T-helper 17 cell (primary cell): ENCODE data around the gene TCERG1. TPM values are rescaled to one million over a fixed set of nuclear protein-coding genes. Genes with fewer than 3 reads are reported as not detected.
"Not testable (repeated sequence)": the region's sequence is repeated elsewhere in the genome, so short reads cannot be mapped to it uniquely, and the experiment has no call there.

Experiments
- ATAC-seq: fragments of 150-1000 bp; cut with Tn5 transposase; 2 replicates; pipeline ENCODE4 v1.10.0; 2021; ENCODE audit warnings: mild to moderate bottlenecking, moderate library complexity
- DNase-seq, 3 donors: peaks; one replicate each; pipeline versions ENCODE4 v3.0.0 to v3.0.0-alpha.2; 2020 to 2021
- H3K9me3 ChIP-seq: one replicate; pipeline ENCODE4 v1.7.0; 2013; ENCODE audit warnings: low read length, mild to moderate bottlenecking; ENCODE audit not compliant: control insufficient read depth, poor library complexity, severe bottlenecking
- H3K27ac Mint-ChIP-seq: one replicate; pipeline ENCODE4 v1.8.0; 2022; ENCODE audit warnings: mild to moderate bottlenecking, moderate library complexity, mixed read lengths
- H3K27me3 Mint-ChIP-seq: one replicate; pipeline ENCODE4 v1.8.0; 2022; ENCODE audit warnings: mixed read lengths
- H3K36me3 Mint-ChIP-seq: one replicate; pipeline ENCODE4 v1.8.0; 2022; ENCODE audit warnings: low read depth, mixed read lengths
- H3K4me1 Mint-ChIP-seq: one replicate; pipeline ENCODE4 v1.8.0; 2022; ENCODE audit warnings: mild to moderate bottlenecking, mixed read lengths
- H3K4me3 Mint-ChIP-seq: one replicate; pipeline ENCODE4 v1.8.0; 2022; ENCODE audit warnings: mild to moderate bottlenecking, moderate library complexity, mixed read lengths
- total RNA-seq, 4 donors: library from RNA in 2 of 4; stranded (reverse) in 2 of 4; gene quantifications; one replicate each; pipeline ENCODE4 v1.2.3 and lab custom pipeline; 2022 to 2026

Gene TCERG1
- total RNA-seq, 2 donors from 2014 or later: 84.6 to 98.1 TPM

DNA sequence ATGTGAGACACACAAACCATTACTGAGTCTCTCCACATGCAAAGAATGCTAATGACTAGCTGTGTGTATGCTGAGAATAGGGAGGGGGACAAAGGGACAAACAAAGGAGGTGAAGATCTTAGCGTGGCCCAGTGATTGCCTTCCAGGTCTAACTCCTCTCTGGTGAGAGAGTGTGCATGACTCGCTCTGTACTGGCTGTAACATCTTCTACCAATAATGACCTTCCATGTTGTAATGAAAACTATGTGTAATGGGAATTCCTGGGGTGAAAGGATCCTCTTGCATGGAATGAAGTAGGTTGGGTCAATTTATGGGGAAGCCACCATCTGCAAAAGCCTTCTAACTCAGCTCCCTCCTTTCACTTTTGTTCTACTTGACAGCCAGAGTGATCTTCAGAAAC is 93.3 kb downstream of the TCERG1 start:
- DNase-seq (no peak), ATAC-seq (no peak)
- Mint-ChIP-seq H3K36me3 (no peaks in the 10 kb centered on the region), H3K4me1 (peaks cover 5% of the 10 kb centered on the region), H3K4me3 (no peak overlapping the region), H3K27ac (no peak overlapping the region), H3K27me3 (peaks cover 12% of the 10 kb centered on the region)
- no peaks in the 10 kb centered on the region for H3K9me3 ChIP-seq

DNA sequence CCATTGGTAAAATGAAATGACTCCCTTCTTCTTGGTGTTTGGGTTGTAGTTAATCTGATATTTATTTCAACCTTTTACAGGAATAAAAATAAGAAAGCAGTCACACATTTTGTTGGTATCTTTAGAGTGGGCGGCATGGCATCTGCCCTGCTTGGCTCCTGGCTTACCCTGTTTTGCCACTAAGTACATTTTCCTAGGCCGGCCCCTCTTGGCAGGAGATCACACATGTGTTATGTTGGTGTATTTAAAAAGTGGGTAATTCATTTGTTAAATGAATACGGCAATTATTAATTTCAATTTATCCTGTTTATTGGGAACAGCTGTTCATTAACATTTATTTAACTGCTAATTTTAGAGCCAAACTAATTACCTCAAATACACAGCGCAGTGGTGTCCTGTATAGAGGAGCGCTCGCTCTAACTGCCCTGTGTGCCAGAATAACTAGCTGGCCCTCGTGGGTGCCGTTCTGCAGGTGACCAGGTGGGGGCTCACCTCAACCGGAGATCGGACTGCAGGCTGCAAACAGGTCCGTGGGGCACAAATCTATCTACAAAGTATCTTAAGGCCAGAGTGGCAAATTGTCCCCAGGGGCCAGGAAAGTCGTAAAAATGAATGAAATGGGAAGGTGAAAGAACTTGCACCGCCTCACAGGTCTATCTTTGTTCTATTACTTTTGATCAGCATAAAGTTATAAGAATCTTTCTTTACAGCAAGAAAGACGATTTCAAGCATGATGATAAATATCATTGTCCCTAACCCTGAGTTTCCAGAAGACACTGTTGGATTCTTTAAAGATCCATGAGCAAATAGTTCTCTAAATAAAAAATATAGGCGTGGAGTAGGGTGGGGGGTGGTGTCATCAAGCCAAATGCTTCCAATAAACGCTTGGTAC is 95.1 kb downstream of the TCERG1 start:
- DNase-seq (peak; percentile 40 to 62 (median 46)), ATAC-seq (peak; percentile 93)
- no peaks in the 10 kb centered on the region for H3K9me3 ChIP-seq
- no peaks in the 10 kb centered on the region for H3K36me3 Mint-ChIP-seq
- peaks cover 2% of the 10 kb centered on the region for H3K4me1 Mint-ChIP-seq
- H3K27me3 Mint-ChIP-seq: peaks cover 5% of the 10 kb centered on the region
- H3K27ac Mint-ChIP-seq: no peak overlapping the region
- peak overlapping the region; percentile 15 for H3K4me3 Mint-ChIP-seq

- H3K9me3 ChIP-seq: no peaks in the 10 kb centered on the region
- Mint-ChIP-seq H3K4me3 (no peak overlapping the region), H3K36me3 (no peaks in the 10 kb centered on the region), H3K4me1 (peaks cover 2% of the 10 kb centered on the region), H3K27me3 (peaks cover 10% of the 10 kb centered on the region), H3K27ac (no peak overlapping the region)
- DNase-seq (no peak), ATAC-seq (no peak)
Observed at GRCh38 chr5:146544232-146544631, 97.1 kb downstream of the TCERG1 start.

DNA sequence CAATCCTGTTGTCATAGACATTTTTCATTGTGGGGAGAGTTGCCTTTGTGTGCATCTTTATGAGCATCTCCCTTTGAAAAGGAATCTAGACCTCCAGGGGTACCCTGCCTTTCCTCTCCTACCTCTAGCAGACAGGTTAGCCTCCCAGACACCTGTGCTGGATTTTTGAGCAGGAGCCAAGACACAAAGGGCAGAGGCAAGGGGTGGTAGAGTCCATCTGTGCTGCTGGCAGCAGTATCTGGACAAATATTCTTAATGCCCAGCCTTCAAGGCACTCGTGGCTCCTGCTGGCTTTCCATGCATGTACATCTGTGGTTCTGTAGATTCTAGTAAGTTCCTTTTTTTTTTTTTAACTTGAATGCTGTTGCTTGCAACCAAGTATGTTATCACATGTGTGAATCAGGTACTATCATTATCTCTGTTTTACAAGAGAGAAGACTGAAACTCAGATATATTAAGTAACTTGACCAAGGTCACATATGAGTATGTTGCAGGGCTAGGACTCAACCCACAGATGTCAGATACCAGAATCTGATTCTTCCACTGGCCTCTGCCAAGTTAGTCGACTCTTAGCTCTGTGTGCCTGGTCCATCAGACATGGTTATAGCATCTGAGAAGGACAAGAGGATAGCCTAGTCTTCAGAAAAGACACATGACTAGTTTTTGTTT is 101.8 kb downstream of the TCERG1 start:
- Mint-ChIP-seq H3K4me1 (no peaks in the 10 kb centered on the region), H3K27ac (no peak overlapping the region), H3K36me3 (no peaks in the 10 kb centered on the region), H3K27me3 (peaks cover 26% of the 10 kb centered on the region), H3K4me3 (no peak overlapping the region)
- DNase-seq (no peak), ATAC-seq (no peak)
- H3K9me3 ChIP-seq: no peaks in the 10 kb centered on the region

DNA sequence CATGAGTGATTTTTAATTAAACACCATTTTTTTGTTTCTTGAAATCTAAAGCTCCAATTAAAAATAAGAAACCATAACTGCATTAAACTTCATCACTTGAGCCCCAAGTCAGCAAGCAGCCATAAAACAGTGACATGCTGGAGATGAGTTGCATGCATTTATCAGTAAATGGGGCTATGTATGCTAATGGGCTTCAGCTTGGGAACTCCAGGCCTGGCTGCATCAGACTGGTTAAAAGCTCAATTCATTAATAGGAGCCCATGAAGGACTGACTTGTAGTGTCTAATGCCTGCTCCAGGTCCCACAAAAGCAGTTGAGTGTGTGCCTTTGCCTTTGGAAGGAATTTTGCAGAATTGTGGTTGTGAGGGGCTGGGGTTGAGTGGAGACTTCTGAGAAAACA is 102.5 kb downstream of the TCERG1 start:
- no peak overlapping the region for H3K27ac Mint-ChIP-seq
- no peaks in the 10 kb centered on the region for H3K36me3 Mint-ChIP-seq
- ATAC-seq: no peak
- H3K9me3 ChIP-seq: no peaks in the 10 kb centered on the region
- H3K4me1 Mint-ChIP-seq: no peaks in the 10 kb centered on the region
- no peak overlapping the region for H3K4me3 Mint-ChIP-seq
- H3K27me3 Mint-ChIP-seq: peaks cover 33% of the 10 kb centered on the region
- no peak for DNase-seq

DNA sequence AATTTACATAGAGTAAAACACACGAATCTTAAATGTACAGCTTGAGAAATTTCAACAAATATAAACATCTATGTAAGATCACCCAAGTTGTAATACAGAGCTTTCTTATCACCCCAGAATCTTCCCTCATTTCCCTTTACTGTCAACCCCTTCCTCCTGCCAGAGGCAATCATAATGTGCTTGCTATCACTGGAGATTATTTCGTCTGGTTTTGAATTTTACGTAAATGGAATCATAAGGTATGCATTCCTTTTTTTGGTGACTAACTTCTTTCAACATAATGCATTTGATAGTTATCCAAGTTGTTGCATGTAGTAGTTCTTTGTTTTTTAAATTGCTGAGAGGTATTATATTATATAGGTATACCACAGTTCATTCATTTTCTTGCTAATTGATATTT is 106.3 kb downstream of the TCERG1 start:
- H3K4me1 Mint-ChIP-seq: no peaks in the 10 kb centered on the region
- H3K27ac Mint-ChIP-seq: no peak overlapping the region
- no peaks in the 10 kb centered on the region for H3K36me3 Mint-ChIP-seq
- H3K4me3 Mint-ChIP-seq: no peak overlapping the region
- ATAC-seq: no peak
- H3K27me3 Mint-ChIP-seq: peaks cover 48% of the 10 kb centered on the region
- no peaks in the 10 kb centered on the region for H3K9me3 ChIP-seq
- DNase-seq: no peak

- not testable (repeated sequence) for ATAC-seq, H3K4me3 Mint-ChIP-seq, DNase-seq, H3K27ac Mint-ChIP-seq, H3K4me1 Mint-ChIP-seq, H3K9me3 ChIP-seq, H3K36me3 Mint-ChIP-seq
- H3K27me3 Mint-ChIP-seq: peaks cover 26% of the 10 kb centered on the region
Observed at GRCh38 chr5:146556884-146557283, 109.8 kb downstream of the TCERG1 start.

- no peak for DNase-seq
- H3K36me3 Mint-ChIP-seq: no peaks in the 10 kb centered on the region
- no peaks in the 10 kb centered on the region for H3K4me1 Mint-ChIP-seq
- H3K27ac Mint-ChIP-seq: no peak overlapping the region
- ATAC-seq: no peak
- H3K9me3 ChIP-seq: no peaks in the 10 kb centered on the region
- peaks cover 27% of the 10 kb centered on the region for H3K27me3 Mint-ChIP-seq
- no peak overlapping the region for H3K4me3 Mint-ChIP-seq
Observed at GRCh38 chr5:146560205-146560812, 113.2 kb downstream of the TCERG1 start.

Other genes starting within 250 kb of the TCERG1 start
- gene RBM27, start 243.7 kb upstream of the TCERG1 start, total RNA-seq: 10 to 100 TPM; 21.6 to 25.9 TPM
- gene POU4F3, start 108.5 kb upstream of the TCERG1 start, total RNA-seq: not detected
- gene GPR151, start 68.9 kb downstream of the TCERG1 start, total RNA-seq: not detected